Measurements from ENCODE around the gene OR10D3. TPM values are rescaled to one million over a fixed set of nuclear protein-coding genes. Genes with fewer than 3 reads are reported as not detected.

The OR10D3 gene
- total RNA-seq, 5 donors from 2014 or later (not counting 1 experiment from before 2014, with no cell fraction given) = not detected

Other genes starting within 250 kb of the OR10D3 start
- gene OR4D5, start 243.7 kb upstream of the OR10D3 start, total RNA-seq = not detected
- gene OR6T1, start 239.5 kb upstream of the OR10D3 start, total RNA-seq = not detected
- not detected for gene OR10S1, start 205.6 kb upstream of the OR10D3 start, total RNA-seq
- gene OR10G6, start 188.2 kb upstream of the OR10D3 start, total RNA-seq = not detected
- not detected for gene OR10G4, start 170.3 kb upstream of the OR10D3 start, total RNA-seq
- not detected for gene OR10G9, start 160.3 kb upstream of the OR10D3 start, total RNA-seq
- not detected for gene OR10G8, start 156.5 kb upstream of the OR10D3 start, total RNA-seq
- gene OR10G7, start 142.0 kb upstream of the OR10D3 start, total RNA-seq = not detected
- gene VWA5A, start 67.9 kb upstream of the OR10D3 start, total RNA-seq = 10 to 100 TPM in 1 of 5 donors, 1 to 10 TPM in 4; 5.6 to 10.0 (median 7.6) TPM
- gene OR8G1, start 57.8 kb downstream of the OR10D3 start, total RNA-seq = not detected
- gene OR8G5, start 73.0 kb downstream of the OR10D3 start, total RNA-seq = not detected
- not detected for gene OR8D1, start 130.6 kb downstream of the OR10D3 start, total RNA-seq
- not detected for gene OR8D2, start 136.9 kb downstream of the OR10D3 start, total RNA-seq
- not detected for gene OR8B2, start 201.2 kb downstream of the OR10D3 start, total RNA-seq
- not detected for gene OR8B3, start 215.7 kb downstream of the OR10D3 start, total RNA-seq
- not detected for gene OR8B4, start 241.5 kb downstream of the OR10D3 start, total RNA-seq